Measurements from ENCODE around the gene NKAIN2. TPM values are rescaled to one million over a fixed set of nuclear protein-coding genes. Genes with fewer than 3 reads are reported as not detected.

Gene NKAIN2
- total RNA-seq, 1 donor from 2014 or later: 0.20 TPM

- DNase-seq: no peak
- ATAC-seq: no peak
- intact Hi-C loops (cut with micrococcal nuclease): no loop called here
Observed at GRCh38 chr6:124858564-124858963, 1054.9 kb downstream of the NKAIN2 start.

DNA sequence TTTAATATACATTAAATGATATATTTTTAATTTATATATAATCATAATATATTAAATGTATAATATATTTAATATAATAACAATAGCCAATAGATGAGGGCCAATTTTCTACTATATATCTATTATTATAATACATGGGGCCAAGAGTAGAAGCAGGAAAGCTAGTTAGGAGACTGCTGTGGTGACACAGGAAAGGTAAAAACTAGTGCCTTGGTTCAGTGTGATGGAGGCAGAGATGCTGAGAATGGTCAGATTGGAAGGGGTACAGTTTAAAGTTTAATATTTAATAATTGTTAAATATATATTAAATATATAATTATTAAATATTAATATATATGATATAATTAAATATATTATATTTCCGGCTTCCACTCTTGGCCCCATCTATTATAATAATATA lies 1055.7 kb downstream of the NKAIN2 start:
- intact Hi-C loops (cut with micrococcal nuclease): no loop called here
- DNase-seq (no peak), ATAC-seq (no peak)

- intact Hi-C loops (cut with micrococcal nuclease): no loop called here
- DNase-seq (no peak), ATAC-seq (no peak)
Observed at GRCh38 chr6:124866040-124866439, 1062.4 kb downstream of the NKAIN2 start.

GRCh38 chr6:124867121-124867520 lies 1063.5 kb downstream of the NKAIN2 start:
- DNase-seq: no peak
- no peak for ATAC-seq
- intact Hi-C loops (cut with micrococcal nuclease): no loop called here

DNA sequence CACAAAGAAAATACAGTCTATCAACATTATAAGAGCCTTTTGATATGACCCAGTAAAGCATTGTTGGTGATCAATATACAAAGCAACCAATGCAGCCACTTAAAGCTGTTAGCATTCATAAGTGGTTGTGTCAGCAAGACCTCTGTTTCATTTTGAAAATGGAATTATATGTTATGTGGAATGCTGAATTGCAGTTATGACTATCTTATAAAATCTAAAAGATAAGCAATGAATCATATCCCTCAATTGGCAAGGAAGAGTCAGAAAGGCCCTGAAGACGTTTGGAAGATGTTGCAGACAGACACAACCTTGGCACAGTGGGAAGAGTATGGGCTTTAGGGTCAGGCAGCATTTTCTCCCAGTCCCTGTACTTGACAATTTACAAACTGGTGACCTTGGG lies 1064.8 kb downstream of the NKAIN2 start:
- no peak for DNase-seq
- no peak for ATAC-seq
- intact Hi-C loops (cut with micrococcal nuclease): no loop called here

- intact Hi-C loops (cut with micrococcal nuclease): no loop called here
Observed at GRCh38 chr6:124869416-124869815, 1065.8 kb downstream of the NKAIN2 start.

DNA sequence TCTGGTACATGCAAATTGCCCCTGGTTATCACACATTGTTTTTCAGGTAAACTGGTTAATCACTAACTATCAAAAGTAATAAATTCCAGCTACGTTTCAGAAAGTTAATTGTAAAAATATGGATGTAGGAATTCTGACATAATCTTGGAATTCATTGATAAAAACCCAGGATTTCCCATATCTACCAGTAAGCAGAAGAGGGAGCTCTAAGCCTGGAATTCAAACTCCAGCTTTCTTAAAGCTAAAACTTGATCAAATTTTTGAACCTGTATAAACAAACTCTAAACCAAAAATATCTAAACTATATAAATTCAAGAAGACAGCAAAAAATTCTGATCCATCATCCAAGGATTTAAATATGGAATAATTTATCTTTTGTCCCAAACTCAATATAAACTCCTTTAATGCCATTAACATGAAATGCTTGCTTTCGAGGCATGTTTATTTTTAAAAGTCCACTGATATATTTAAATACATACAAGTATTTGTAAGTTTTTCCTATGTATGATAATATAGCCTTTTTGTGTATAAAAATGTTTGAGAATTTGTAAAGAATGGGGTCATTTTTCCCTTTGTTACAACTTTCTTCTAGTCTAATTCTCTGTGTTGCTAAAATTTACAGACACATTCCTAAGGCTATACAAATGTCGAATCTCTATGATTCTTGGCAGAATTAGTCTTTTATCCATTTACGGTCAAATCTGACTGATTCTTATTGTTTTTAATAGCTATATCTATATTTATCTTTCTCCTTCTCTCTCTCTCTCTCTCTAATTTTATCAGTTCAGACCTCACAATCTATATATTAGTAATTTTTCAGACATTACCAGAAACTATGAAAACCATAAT lies 1067.2 kb downstream of the NKAIN2 start:
- DNase-seq: no peak
- intact Hi-C loops (cut with micrococcal nuclease): loop anchor here (1.0 kb wide), 1 partner anchor 244 kb away; no protein-coding TSS in a partner anchor
- no peak for ATAC-seq

More at GRCh38 chr6:124869416-124869815, 1065.8 kb downstream of the NKAIN2 start:
- ATAC-seq (no peak), DNase-seq (no peak)

- ATAC-seq (no peak), DNase-seq (no peak)
- intact Hi-C loops (cut with micrococcal nuclease): no loop called here
Observed at GRCh38 chr6:124872361-124873065, 1068.8 kb downstream of the NKAIN2 start.

- ATAC-seq (no peak), DNase-seq (no peak)
- intact Hi-C loops (cut with micrococcal nuclease): no loop called here
Observed at GRCh38 chr6:124873066-124873410, 1069.4 kb downstream of the NKAIN2 start.

Other genes with a start within 250 kb of the NKAIN2 start
- 470 TPM for gene TRDN, start 166.9 kb upstream of the NKAIN2 start, total RNA-seq

Measured in left ventricle myocardium superior (tissue), 1 donor.